T-helper 9 cell (primary cell): ENCODE results near the gene FUCA1.
A peak's percentile ranks its signal among the peaks of the same experiment; 100 is the strongest.

Experiments used
- DNase-seq: peaks from one replicate; pipeline ENCODE4 v3.0.0-alpha.2; 2020

Gene FUCA1

DNA sequence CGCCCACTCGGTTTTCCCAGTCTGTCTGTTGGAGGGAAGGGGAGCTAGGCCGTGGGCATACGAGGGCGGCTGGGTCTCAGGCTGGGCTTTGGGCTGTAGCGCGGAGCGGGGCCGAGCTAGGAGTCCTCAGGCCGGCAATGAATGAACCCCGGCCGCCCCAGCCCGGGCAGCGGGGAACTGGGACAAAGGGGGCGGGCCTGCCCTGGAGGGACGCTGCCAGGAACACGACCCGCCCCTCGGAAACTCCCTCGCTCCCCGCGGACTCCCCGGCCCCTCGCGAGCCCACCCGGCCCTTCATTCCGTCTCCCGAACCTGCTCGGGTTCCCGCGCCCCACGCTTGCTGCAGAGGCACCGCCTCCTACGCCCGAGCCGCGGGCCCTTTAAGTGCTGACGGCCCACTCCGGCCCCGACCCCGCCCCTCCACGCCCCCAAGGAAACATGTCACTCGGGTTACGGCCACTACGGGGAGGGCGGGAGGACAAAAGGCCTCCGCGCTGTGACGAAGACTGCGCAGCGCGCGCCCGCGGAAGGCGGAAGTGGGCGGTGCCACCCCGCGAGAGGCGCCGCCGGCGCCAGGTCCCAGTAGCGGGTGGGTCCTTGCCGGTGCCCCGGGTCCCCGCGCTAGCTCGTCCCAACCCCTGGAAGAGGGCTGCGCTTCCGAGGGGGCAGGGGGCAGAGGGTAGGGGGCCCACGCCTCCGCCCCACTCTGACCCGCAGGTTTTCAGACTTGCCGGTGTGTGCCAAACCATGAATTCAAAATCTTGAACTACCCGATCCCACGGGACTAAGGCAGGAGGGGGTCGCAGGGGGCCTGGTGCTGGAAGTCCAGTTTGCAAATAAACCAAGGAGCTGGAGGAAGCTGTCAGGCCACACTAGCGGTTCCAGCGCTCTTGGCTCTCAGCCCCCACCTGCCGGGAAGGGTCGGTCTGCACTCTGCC, 67.4 kb downstream of the FUCA1 start, which contains the start of gene GALE:
GALE (minus strand) TSS at position 355 of the 938 bp plus-strand sequence. CDS start 1,747 bp downstream, outside the sequence.
- DNase-seq = peak; percentile 97

- DNase-seq = no peak
Observed at GRCh38 chr1:23799570-23800399, 68.3 kb downstream of the FUCA1 start.

GRCh38 chr1:23799255-23799569, 68.9 kb downstream of the FUCA1 start:
- no peak for DNase-seq

DNA sequence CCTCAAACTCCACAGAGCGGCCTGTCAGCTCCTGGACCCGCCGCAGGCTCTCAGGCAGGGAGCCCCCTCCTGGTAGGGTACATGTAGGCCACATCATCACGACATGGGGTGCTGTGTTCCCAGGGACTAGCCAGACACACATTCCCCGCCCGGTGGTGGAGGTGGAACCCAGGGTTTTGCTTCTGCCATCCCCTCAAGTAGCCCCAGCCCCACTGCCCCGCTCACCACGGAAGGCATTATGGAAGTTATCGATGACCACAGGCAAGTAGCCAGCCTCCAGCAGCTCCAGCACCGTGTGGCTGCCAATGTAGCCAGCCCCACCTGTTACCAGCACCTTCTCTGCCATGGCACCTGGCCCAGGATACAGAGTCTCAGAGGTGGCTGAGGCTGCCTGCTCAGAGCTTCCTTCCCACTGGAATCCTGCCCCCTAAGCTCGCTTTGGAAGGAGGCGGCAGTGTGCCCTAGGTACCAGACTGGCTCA, 69.4 kb downstream of the FUCA1 start:
- no peak for DNase-seq

DNA sequence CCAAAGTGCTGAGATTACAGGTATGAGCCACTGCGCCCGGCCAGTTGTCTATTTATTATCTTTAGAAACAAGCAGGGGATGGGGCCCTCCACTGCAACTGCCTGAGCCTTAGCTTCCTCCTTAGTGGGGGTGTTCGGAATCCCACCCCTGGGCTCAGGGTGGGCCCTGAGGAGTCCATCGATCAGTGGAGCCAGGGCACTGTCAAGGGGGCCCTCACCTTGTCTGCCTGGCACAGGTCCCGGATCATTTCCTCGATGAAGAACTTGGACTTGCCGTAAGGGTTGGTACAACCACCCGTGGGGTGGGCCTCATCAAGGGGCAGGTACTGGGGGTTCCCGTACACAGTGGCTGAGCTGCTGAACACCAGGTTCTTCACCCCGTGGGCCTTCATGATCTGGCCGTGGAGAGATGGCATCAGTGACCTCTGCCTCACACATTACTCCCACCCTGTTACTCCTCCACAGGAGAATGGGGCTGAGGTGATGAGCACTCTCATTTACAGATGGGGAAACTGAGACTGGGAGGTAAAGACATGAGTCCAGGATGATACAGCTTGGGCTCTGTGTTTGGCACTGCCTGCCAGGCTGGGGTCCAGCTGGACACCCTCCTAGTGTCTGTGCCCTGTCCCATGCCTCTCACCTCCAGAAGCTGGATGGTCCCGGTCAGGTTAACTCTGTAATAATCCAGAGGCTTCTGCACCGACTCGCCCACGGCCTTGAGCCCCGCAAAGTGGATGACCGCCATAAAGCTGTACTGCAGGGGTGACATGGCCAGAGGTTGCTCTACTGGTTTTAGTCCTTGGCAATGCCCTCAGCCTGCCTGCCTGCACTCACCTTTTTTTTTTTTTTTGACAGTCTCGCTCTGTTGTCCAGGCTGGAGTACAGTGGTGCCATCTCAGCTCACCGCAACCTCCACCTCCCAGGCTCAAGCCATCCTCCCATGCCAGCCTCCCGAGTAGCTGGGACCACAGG, 70.3 kb downstream of the FUCA1 start:
- no peak for DNase-seq

GRCh38 chr1:23796466-23797271, 71.4 kb downstream of the FUCA1 start:
- no peak for DNase-seq

GRCh38 chr1:23795676-23796465, 72.2 kb downstream of the FUCA1 start:
- no peak for DNase-seq
